Naive B cell (primary cell): Measurements from ENCODE around the gene SLC12A7. TPM values are rescaled to one million over a fixed set of nuclear protein-coding genes. Genes with fewer than 3 reads are reported as not detected.

Experiments used
- ATAC-seq, 2 donors: fragments of 150-1000 bp; cut with Tn5 transposase; 2 replicates each; pipeline ENCODE4 v1.10.0; 2021; ENCODE audit warnings: low read depth in 2 of 2, mild to moderate bottlenecking in 2 of 2, moderate library complexity in 2 of 2
- DNase-seq: peaks from one replicate; pipeline ENCODE4 v3.0.0; 2022
- H3K27ac Mint-ChIP-seq, 6 donors: one replicate each; pipeline ENCODE4 v1.8.0; 2020 to 2022; ENCODE audit warnings: mild to moderate bottlenecking in 6 of 6, mixed read lengths in 6 of 6, moderate library complexity in 5 of 6, inconsistent platforms in 2 of 6
- H3K27me3 Mint-ChIP-seq, 3 donors: one replicate each; pipeline ENCODE4 v1.8.0; 2021 to 2022; ENCODE audit warnings: mixed read lengths in 3 of 3, mild to moderate bottlenecking in 1 of 3
- H3K36me3 Mint-ChIP-seq, 2 donors: one replicate each; pipeline ENCODE4 v1.8.0; 2020 to 2022; ENCODE audit warnings: mixed read lengths in 2 of 2, inconsistent platforms in 1 of 2, mild to moderate bottlenecking in 1 of 2
- H3K4me1 Mint-ChIP-seq, 3 donors: one replicate each; pipeline ENCODE4 v1.8.0; 2020 to 2022; ENCODE audit warnings: mixed read lengths in 3 of 3, inconsistent platforms in 1 of 3, mild to moderate bottlenecking in 1 of 3, moderate library complexity in 1 of 3
- H3K4me3 Mint-ChIP-seq, 8 donors: one replicate each; pipeline ENCODE4 v1.8.0; 2020 to 2022; ENCODE audit warnings: mild to moderate bottlenecking in 8 of 8, mixed read lengths in 8 of 8, moderate library complexity in 8 of 8, inconsistent platforms in 2 of 8
- H3K9me3 Mint-ChIP-seq, 7 donors: one replicate each; pipeline ENCODE4 v1.8.0; 2020 to 2022; ENCODE audit warnings: mixed read lengths in 7 of 7, mild to moderate bottlenecking in 5 of 7, inconsistent platforms in 2 of 7, moderate library complexity in 1 of 7
- polyA plus RNA-seq, 6 donors: library from polyadenylated mRNA; unstranded; fragments of 300-500 nt; fragmentation: Illumina TruSeq; gene quantifications; one replicate each; pipeline ENCODE4 v1.2.3, GENCODE V29; 2021; ENCODE audit warnings: low read depth in 6 of 6

SLC12A7 gene
- polyA plus RNA-seq, 6 donors from 2014 or later = 1.9 to 15.6 (median 5.8) TPM

DNA sequence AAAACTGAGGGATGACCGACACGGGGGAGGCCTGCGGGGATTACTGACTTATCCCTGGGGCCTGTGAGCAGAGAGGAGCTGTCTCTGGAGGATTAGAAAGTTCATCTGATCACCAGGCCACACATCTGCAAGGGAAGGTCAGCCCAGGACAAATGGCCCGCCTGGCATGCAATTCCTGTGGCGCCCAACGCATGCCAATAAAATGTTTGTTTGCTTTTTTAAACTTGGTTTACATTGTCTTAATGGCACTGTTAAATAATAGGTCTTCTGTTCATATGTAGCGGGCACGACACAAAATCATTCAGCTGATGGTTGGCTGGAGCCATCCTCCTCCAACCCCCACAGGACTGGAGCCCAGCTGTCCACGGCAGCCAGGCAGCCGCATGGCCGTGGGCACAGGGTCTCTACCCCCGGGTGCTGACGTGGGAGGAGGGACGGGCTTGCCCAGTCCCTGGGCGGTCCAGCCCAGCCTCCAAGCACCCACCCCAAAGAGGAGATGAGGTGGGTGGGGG, 41.0 kb upstream of the SLC12A7 start:
- H3K27ac Mint-ChIP-seq = peak overlapping the region in 4 of 6 donors; percentile 39 to 97 (median 80)
- H3K36me3 Mint-ChIP-seq = peaks cover 0 to 9% of the 10 kb centered on the region in 2 donors
- H3K9me3 Mint-ChIP-seq = peaks cover 0 to 10% (median 7%) of the 10 kb centered on the region in 7 donors
- H3K4me3 Mint-ChIP-seq = peak overlapping the region; percentile 49 to 82 (median 76)
- no peak for ATAC-seq
- DNase-seq = no peak
- H3K27me3 Mint-ChIP-seq = peaks cover 14 to 40% (median 18%) of the 10 kb centered on the region in 3 donors
- peaks cover 36 to 37% (median 37%) of the 10 kb centered on the region in 3 donors for H3K4me1 Mint-ChIP-seq

DNA sequence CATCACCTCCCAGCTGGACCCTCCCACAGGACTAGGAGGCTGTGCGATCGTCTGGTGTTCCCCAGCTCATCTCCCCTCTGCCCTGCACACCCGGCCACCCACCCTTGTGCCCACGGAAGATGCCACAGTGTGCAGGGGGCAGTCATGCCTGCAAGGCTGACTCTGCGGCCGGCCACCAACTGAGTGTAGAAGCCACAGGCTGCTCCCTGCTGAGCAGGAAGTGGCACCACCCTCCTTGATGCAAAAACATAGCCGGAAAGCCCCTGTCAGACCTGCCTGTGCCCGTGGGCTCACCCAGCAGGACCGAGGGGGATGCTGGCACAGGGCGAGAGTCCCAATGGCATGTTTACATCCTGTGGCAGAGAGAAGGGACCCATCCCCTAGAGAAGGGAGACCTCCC, 40.3 kb upstream of the SLC12A7 start:
- H3K36me3 Mint-ChIP-seq = peaks cover 0 to 2% of the 10 kb centered on the region in 2 donors
- H3K9me3 Mint-ChIP-seq = peaks cover 0 to 4% (median under 1%) of the 10 kb centered on the region in 7 donors
- H3K27ac Mint-ChIP-seq = peak overlapping the region; percentile 39 to 97 (median 94)
- ATAC-seq (peak; percentile 88 to 90), DNase-seq (peak; percentile 73)
- peaks cover 30 to 34% (median 34%) of the 10 kb centered on the region in 3 donors for H3K4me1 Mint-ChIP-seq
- peaks cover 7 to 34% (median 11%) of the 10 kb centered on the region in 3 donors for H3K27me3 Mint-ChIP-seq
- H3K4me3 Mint-ChIP-seq = peak overlapping the region; percentile 49 to 82 (median 78)

GRCh38 chr5:1151316-1151715, 39.5 kb upstream of the SLC12A7 start:
- Mint-ChIP-seq H3K4me3 (peak overlapping the region in 4 of 8 donors; percentile 38 to 79 (median 60)), H3K9me3 (no peaks in the 10 kb centered on the region), H3K4me1 (peaks cover 34 to 35% (median 34%) of the 10 kb centered on the region in 3 donors), H3K27me3 (peaks cover 6 to 32% (median 9%) of the 10 kb centered on the region in 3 donors), H3K27ac (peak overlapping the region in 4 of 6 donors; percentile 37 to 82 (median 74)), H3K36me3 (no peaks in the 10 kb centered on the region)
- DNase-seq (no peak), ATAC-seq (no peak)

- peak overlapping the region in 4 of 6 donors; percentile 37 to 82 (median 74) for H3K27ac Mint-ChIP-seq
- DNase-seq (no peak), ATAC-seq (no peak)
- H3K36me3 Mint-ChIP-seq = no peaks in the 10 kb centered on the region
- no peaks in the 10 kb centered on the region for H3K9me3 Mint-ChIP-seq
- peaks cover 6 to 32% (median 9%) of the 10 kb centered on the region in 3 donors for H3K27me3 Mint-ChIP-seq
- H3K4me3 Mint-ChIP-seq = peak overlapping the region in 4 of 8 donors; percentile 38 to 79 (median 60)
- H3K4me1 Mint-ChIP-seq = peaks cover 34 to 35% (median 34%) of the 10 kb centered on the region in 3 donors
These were observed 39.0 kb upstream of the SLC12A7 start for GRCh38 chr5:1150866-1151265.

GRCh38 chr5:1144638-1145396, 33.0 kb upstream of the SLC12A7 start:
- ATAC-seq = no peak
- no peak for DNase-seq
- peaks cover 7 to 15% (median 14%) of the 10 kb centered on the region in 3 donors for H3K4me1 Mint-ChIP-seq
- no peak overlapping the region for H3K4me3 Mint-ChIP-seq
- H3K27me3 Mint-ChIP-seq = peaks cover 0 to 18% (median 5%) of the 10 kb centered on the region in 3 donors
- peak overlapping the region in 1 of 6 donors; percentile 28 for H3K27ac Mint-ChIP-seq
- H3K9me3 Mint-ChIP-seq = no peaks in the 10 kb centered on the region
- H3K36me3 Mint-ChIP-seq = no peaks in the 10 kb centered on the region

DNA sequence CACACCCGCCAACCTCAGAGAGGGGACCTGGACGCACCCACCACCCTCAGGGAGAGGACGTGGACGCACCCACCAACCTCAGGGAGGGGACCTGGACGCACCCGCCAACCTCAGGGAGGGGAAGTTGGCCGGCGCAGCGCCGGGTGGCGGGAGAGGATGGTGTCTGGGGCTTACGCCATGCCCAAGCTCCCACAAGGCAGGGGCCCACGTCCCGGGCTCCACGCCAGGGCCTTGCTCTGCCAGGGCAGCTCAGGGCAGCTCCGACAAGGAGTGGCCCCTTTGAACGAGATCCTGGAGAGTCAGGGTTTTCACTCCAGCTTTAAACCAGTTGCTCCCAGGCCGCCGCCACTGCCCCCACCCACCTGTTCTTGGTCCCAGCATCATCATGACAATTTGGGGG, 32.2 kb upstream of the SLC12A7 start:
- Mint-ChIP-seq H3K36me3 (no peaks in the 10 kb centered on the region), H3K4me1 (peaks cover 7 to 15% (median 15%) of the 10 kb centered on the region in 3 donors), H3K9me3 (no peaks in the 10 kb centered on the region), H3K27me3 (peaks cover 0 to 18% (median 5%) of the 10 kb centered on the region in 3 donors), H3K27ac (peak overlapping the region in 1 of 6 donors; percentile 28), H3K4me3 (no peak overlapping the region)
- no peak for DNase-seq
- ATAC-seq = no peak

- H3K36me3 Mint-ChIP-seq = no peaks in the 10 kb centered on the region
- peak overlapping the region in 1 of 6 donors; percentile 94 for H3K27ac Mint-ChIP-seq
- H3K4me1 Mint-ChIP-seq = peaks cover 7 to 15% (median 15%) of the 10 kb centered on the region in 3 donors
- no peaks in the 10 kb centered on the region for H3K9me3 Mint-ChIP-seq
- peaks cover 0 to 18% (median 5%) of the 10 kb centered on the region in 3 donors for H3K27me3 Mint-ChIP-seq
- no peak overlapping the region for H3K4me3 Mint-ChIP-seq
- ATAC-seq (no peak), DNase-seq (no peak)
These were observed 31.7 kb upstream of the SLC12A7 start for GRCh38 chr5:1143670-1143951.

DNA sequence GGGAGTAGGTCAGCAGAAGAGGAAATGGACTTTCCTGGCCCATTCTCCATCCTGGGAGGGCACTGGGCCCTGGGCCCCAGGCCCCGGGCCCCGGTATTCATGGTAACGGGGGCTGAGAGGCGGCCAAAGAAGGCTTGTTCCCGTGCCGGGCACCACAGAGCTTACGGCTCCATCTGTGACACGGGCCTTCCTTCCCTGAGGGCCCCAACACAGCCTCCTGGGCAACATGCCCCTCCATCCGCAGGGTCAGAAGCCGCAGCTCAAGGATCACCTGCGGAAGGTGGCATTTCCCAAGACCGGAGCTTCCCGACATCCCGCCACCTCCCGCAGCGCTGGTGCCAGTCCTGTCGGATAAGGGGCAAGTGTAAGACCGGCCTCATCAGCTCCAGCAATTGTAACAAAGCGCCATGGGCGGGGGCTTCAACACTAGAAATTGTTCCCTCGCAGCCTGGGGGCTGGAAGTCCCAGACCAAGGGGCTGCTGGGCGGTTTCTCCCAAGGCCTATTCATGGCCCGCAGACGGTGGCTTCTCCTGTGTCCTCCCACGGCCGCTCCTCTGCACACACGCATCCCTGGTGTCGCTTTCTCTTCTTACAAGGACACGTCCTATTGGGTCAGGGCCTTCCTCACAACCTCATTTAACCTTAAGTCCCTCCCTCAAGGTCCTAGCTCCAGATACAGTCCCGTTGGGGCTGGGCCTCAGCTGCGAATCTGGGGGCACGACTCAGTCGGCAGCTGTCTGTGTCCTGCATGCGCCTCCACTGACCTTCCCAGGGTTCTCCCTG, 31.2 kb upstream of the SLC12A7 start:
- DNase-seq (no peak), ATAC-seq (no peak)
- peaks cover 9 to 15% (median 15%) of the 10 kb centered on the region in 3 donors for H3K4me1 Mint-ChIP-seq
- H3K4me3 Mint-ChIP-seq = peak overlapping the region in 1 of 8 donors; percentile 77
- H3K27ac Mint-ChIP-seq = peak overlapping the region in 1 of 6 donors; percentile 94
- no peaks in the 10 kb centered on the region for H3K9me3 Mint-ChIP-seq
- no peaks in the 10 kb centered on the region for H3K36me3 Mint-ChIP-seq
- H3K27me3 Mint-ChIP-seq = peaks cover 0 to 18% (median 10%) of the 10 kb centered on the region in 3 donors

- H3K4me3 Mint-ChIP-seq = no peak overlapping the region
- DNase-seq (no peak), ATAC-seq (no peak)
- peaks cover 3 to 23% (median 11%) of the 10 kb centered on the region in 3 donors for H3K27me3 Mint-ChIP-seq
- no peaks in the 10 kb centered on the region for H3K36me3 Mint-ChIP-seq
- peaks cover 13 to 14% (median 13%) of the 10 kb centered on the region in 3 donors for H3K4me1 Mint-ChIP-seq
- H3K27ac Mint-ChIP-seq = no peak overlapping the region
- H3K9me3 Mint-ChIP-seq = no peaks in the 10 kb centered on the region
These were observed 30.0 kb upstream of the SLC12A7 start for GRCh38 chr5:1141834-1142233.

DNA sequence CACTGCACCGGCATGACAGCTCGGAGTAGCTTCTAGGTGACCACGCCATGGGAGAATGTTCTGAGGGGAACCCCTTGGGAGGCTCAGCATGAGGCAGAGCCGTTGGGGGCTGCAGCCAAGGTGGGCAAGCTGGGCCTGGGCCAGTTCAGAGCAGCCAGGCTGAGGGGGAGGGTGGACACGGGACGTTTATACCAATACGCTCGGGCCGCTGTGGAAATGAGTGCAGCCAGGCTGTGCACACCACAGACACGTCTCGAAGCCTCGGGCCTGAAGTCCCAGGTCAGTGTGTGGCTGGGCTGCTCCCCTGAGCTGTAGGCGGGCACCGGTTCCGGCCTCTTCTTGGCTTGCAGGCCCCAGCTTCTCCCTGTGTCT, 28.9 kb upstream of the SLC12A7 start:
- Mint-ChIP-seq H3K4me1 (peaks cover 9 to 22% (median 13%) of the 10 kb centered on the region in 3 donors), H3K27ac (no peak overlapping the region), H3K4me3 (no peak overlapping the region), H3K36me3 (no peaks in the 10 kb centered on the region), H3K27me3 (peaks cover 7 to 18% (median 11%) of the 10 kb centered on the region in 3 donors), H3K9me3 (no peaks in the 10 kb centered on the region)
- ATAC-seq (no peak), DNase-seq (no peak)

DNA sequence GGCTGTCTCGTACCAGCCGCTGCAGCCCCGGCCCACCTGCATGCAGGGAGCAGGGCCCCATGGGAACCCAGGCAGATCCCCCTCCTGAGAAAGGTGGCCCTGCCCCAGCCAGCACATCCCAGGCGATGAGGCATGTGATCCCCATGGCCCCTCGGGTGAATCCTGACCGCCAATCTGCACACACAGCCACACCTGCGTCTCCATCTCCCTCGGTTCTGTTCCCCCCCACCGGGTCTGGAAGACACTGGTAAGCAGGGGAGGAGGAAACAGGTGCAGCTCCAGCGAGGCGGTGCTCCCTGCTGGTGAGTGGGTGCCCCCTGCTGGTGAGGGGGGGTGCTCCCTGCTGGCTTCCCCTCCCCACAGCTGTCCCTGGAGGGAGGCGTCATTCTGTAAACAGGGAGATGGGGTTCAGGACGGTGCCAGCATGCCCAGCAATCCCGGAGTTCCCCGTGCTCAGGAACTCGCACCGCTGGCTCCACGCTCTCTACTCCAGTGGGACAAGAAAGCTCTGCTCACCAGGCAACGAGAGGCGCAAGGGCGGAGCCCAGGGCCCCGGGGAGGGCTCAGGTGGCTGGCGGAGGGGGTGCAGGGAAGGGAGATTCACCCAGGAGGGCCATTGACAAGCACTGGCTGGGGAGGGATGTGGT, 28.4 kb upstream of the SLC12A7 start:
- Mint-ChIP-seq H3K27me3 (peaks cover 7 to 18% (median 11%) of the 10 kb centered on the region in 3 donors), H3K4me3 (peak overlapping the region in 6 of 8 donors; percentile 16 to 73 (median 54)), H3K27ac (peak overlapping the region in 5 of 6 donors; percentile 70 to 83 (median 77)), H3K9me3 (no peaks in the 10 kb centered on the region), H3K36me3 (no peaks in the 10 kb centered on the region), H3K4me1 (peaks cover 9 to 22% (median 13%) of the 10 kb centered on the region in 3 donors)
- ATAC-seq (peak; percentile 84 to 92), DNase-seq (peak; percentile 85)

- ATAC-seq = no peak
- peak overlapping the region in 4 of 8 donors; percentile 16 to 73 (median 60) for H3K4me3 Mint-ChIP-seq
These were observed 27.7 kb upstream of the SLC12A7 start for GRCh38 chr5:1139331-1140170.

More at GRCh38 chr5:1139331-1140170, 27.7 kb upstream of the SLC12A7 start:
- Mint-ChIP-seq H3K27me3 (peaks cover 7 to 18% (median 13%) of the 10 kb centered on the region in 3 donors), H3K27ac (peak overlapping the region in 4 of 6 donors; percentile 70 to 83 (median 78)), H3K9me3 (no peaks in the 10 kb centered on the region), H3K4me1 (peaks cover 13 to 25% (median 18%) of the 10 kb centered on the region in 3 donors), H3K36me3 (no peaks in the 10 kb centered on the region)
- DNase-seq = no peak
